Caco-2 (cell line): ENCODE results near the gene PLEKHH2. TPM values are rescaled to one million over a fixed set of nuclear protein-coding genes. Genes with fewer than 3 reads are reported as not detected.

Experiments used
- BruUV-seq: library from RNA; stranded (reverse); fragments of 400-500 nt; replicated peaks from 2 replicates; lab custom pipeline; 2021; lab: Mats Ljungman, UMichigan
- CTCF ChIA-PET: fragments of 300-600 bp; sonication (Branson Sonifier 250); formaldehyde crosslinking; loops from one replicate; lab custom pipeline; 2022; ENCODE audit warnings: antibody characterized with exemption; lab: Charles Lee
- POLR2A ChIA-PET: fragments of 300-600 bp; sonication (Branson Sonifier 250); formaldehyde crosslinking; loops from one replicate; lab custom pipeline; 2022; ENCODE audit warnings: antibody characterized with exemption; lab: Charles Lee
- DNase-seq, 2 experiments: peaks; one replicate each; pipeline versions ENCODE4 v3.0.0 to v3.0.0-alpha.2; 2020 to 2022
- H3K27me3 ChIP-seq: replicated peaks from 2 replicates; pipeline ENCODE4 v1.6.0; 2011; ENCODE audit warnings: low read length; ENCODE audit not compliant: control insufficient read depth, insufficient read depth
- H3K36me3 ChIP-seq: 2 replicates; pipeline ENCODE4 v1.5.1; 2011; ENCODE audit warnings: low read length; ENCODE audit not compliant: control insufficient read depth, insufficient read depth
- H3K4me1 ChIP-seq: fragments of 250-450 bp; sonication (Bioruptor Pico); 2 replicates; pipeline ENCODE4 v1.5.1; 2020; ENCODE audit warnings: mild to moderate bottlenecking
- H3K4me3 ChIP-seq: 2 replicates; pipeline ENCODE4 v1.5.1; 2011; ENCODE audit warnings: low read depth, mild to moderate bottlenecking, control low read depth, low read length
- H3K9me3 ChIP-seq: fragments of 250-450 bp; sonication (Bioruptor Pico); 2 replicates; pipeline ENCODE4 v1.5.1; 2020; ENCODE audit warnings: mild to moderate bottlenecking, moderate library complexity
- H3K27ac Mint-ChIP-seq: one replicate; pipeline ENCODE4 v1.8.0; 2022; ENCODE audit warnings: mixed read lengths; ENCODE audit not compliant: unreplicated experiment
- H3K27me3 Mint-ChIP-seq: one replicate; pipeline ENCODE4 v1.8.0; 2022; ENCODE audit warnings: mixed read lengths; ENCODE audit not compliant: insufficient read depth, unreplicated experiment
- H3K36me3 Mint-ChIP-seq: one replicate; pipeline ENCODE4 v1.8.0; 2022; ENCODE audit warnings: mild to moderate bottlenecking, mixed read lengths; ENCODE audit not compliant: insufficient read depth, unreplicated experiment
- H3K4me1 Mint-ChIP-seq: one replicate; pipeline ENCODE4 v1.8.0; 2022; ENCODE audit warnings: low read depth, mixed read lengths; ENCODE audit not compliant: unreplicated experiment
- H3K4me3 Mint-ChIP-seq: one replicate; pipeline ENCODE4 v1.8.0; 2022; ENCODE audit warnings: mild to moderate bottlenecking, moderate library complexity, mixed read lengths; ENCODE audit not compliant: unreplicated experiment
- H3K9me3 Mint-ChIP-seq: one replicate; pipeline ENCODE4 v1.8.0; 2022; ENCODE audit warnings: mixed read lengths; ENCODE audit not compliant: unreplicated experiment
- intact Hi-C: fragments of 100-400 bp; cut with micrococcal nuclease; formaldehyde crosslinking; loops from one replicate; pipeline ENCODE4 v1.10.0; 2022; ENCODE audit not compliant: unreplicated experiment
- total RNA-seq: library from RNA; stranded (reverse); gene quantifications from 2 replicates; pipeline ENCODE4 v1.2.3, GENCODE V29; 2022
- TF ChIP-seq, protein P1 (sequence below), 2 experiments: fragments of 200-600 bp in 1 of 2; IDR thresholded peaks; 1 replicate in 1 of 2; 2 replicates in 1 of 2; pipeline versions ENCODE4 v1.5.1 to v1.8.0; 2011 to 2022; ENCODE audit warnings: antibody characterized with exemption in 1 of 2, control low read depth in 1 of 2, inconsistent platforms in 1 of 2, low read depth in 1 of 2, low read length in 1 of 2, mild to moderate bottlenecking in 1 of 2, moderate library complexity in 1 of 2; ENCODE audit not compliant: insufficient read depth in 1 of 2, severe bottlenecking in 1 of 2, unreplicated experiment in 1 of 2

The PLEKHH2 gene
- total RNA-seq, 1 experiment from 2014 or later = 1.5 TPM

DNA sequence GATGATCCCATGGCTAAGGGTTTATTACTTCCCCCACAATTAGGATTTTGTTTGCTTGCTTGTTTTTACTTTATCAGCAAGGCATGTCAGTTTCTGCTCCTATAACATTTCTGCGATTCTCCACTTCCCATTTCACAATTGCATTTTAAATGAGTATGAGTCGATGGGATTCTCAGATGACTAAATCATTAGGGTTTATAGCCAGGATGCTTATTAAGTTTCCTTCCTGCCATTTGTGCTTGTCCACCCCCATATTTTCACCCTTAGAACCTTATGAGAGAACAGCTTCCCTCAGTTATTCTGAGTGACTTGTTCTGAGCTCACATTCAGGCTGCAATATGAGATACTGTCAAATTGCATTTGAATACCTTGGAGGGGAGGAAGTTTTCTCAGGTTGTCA is 77.1 kb downstream of the PLEKHH2 start:
- CTCF ChIA-PET = no interaction called here
- no peak overlapping the region for H3K4me3 Mint-ChIP-seq

DNA sequence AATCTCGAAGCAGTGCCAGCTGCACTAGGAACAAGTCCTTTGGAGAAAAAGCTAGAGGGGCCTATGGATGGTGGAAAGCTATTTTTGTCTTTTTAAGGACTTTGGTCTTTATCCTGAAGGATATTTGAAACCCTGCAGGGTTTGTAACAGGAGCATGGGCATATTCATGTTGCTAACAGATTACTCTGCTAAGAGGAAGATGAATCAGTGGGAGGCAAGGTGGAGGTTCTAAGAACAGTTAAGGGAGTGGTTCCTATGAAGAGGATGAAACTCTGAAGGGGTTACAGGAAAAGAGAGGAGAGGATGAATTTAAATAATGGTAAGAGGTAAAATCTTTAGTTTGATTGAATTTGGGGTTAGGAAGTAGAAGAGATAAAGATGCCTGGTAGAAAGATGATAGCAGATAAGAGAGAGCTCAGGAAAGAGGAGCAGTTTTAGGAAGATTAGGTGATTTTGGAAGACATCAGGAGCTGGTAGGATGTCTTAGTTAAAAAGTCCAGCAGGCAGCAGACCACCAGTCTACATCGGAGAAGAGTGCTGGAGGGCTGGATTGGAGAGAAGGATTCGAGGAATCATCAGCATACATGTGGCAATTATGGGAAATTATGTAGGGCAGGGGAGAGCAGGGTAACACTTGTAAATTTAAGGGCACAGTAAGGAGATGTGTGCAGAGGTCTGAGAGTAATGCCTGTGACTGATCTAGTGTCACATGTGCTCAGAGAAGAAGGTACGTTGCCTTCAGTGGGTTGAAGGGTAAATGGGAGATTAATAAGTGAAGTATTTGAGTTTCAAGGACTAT is 78.4 kb downstream of the PLEKHH2 start:
- Mint-ChIP-seq H3K4me1 (no peaks in the 10 kb centered on the region), H3K27ac (no peak overlapping the region), H3K27me3 (peaks cover 15% of the 10 kb centered on the region), H3K9me3 (no peaks in the 10 kb centered on the region), H3K4me3 (no peak overlapping the region), H3K36me3 (no peaks in the 10 kb centered on the region)
- ChIA-PET POLR2A (no interaction called here), CTCF (no interaction called here)
- BruUV-seq = no TSS peak
- Histone ChIP-seq H3K4me1 (no peaks in the 10 kb centered on the region), H3K36me3 (no peaks in the 10 kb centered on the region), H3K4me3 (no peak overlapping the region), H3K27me3 (no peaks in the 10 kb centered on the region), H3K9me3 (no peaks in the 10 kb centered on the region)
- TF ChIP-seq, protein P1, sequence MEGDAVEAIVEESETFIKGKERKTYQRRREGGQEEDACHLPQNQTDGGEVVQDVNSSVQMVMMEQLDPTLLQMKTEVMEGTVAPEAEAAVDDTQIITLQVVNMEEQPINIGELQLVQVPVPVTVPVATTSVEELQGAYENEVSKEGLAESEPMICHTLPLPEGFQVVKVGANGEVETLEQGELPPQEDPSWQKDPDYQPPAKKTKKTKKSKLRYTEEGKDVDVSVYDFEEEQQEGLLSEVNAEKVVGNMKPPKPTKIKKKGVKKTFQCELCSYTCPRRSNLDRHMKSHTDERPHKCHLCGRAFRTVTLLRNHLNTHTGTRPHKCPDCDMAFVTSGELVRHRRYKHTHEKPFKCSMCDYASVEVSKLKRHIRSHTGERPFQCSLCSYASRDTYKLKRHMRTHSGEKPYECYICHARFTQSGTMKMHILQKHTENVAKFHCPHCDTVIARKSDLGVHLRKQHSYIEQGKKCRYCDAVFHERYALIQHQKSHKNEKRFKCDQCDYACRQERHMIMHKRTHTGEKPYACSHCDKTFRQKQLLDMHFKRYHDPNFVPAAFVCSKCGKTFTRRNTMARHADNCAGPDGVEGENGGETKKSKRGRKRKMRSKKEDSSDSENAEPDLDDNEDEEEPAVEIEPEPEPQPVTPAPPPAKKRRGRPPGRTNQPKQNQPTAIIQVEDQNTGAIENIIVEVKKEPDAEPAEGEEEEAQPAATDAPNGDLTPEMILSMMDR (IDR thresholded peaks at IDR 0.05; ENCODE audit: insufficient read depth in 1 of 2, low read depth in 1 of 2, low read length in 1 of 2, severe bottlenecking in 1 of 2, unreplicated experiment in 1 of 2) = no peak
- no peak for DNase-seq
- intact Hi-C loops = no loop called here

More for the DNA sequence above, 77.1 kb downstream of the PLEKHH2 start:
- Histone ChIP-seq H3K4me3 (no peak overlapping the region), H3K4me1 (no peaks in the 10 kb centered on the region), H3K36me3 (no peaks in the 10 kb centered on the region), H3K9me3 (no peaks in the 10 kb centered on the region), H3K27me3 (no peaks in the 10 kb centered on the region)
- POLR2A ChIA-PET = no interaction called here
- no peak for DNase-seq
- Mint-ChIP-seq H3K4me1 (no peaks in the 10 kb centered on the region), H3K27me3 (peaks cover 15% of the 10 kb centered on the region), H3K36me3 (no peaks in the 10 kb centered on the region), H3K9me3 (no peaks in the 10 kb centered on the region), H3K27ac (no peak overlapping the region)
- intact Hi-C loops = no loop called here
- BruUV-seq = no TSS peak
- TF ChIP-seq, protein P1 (IDR thresholded peaks at IDR 0.05; ENCODE audit: insufficient read depth in 1 of 2, low read depth in 1 of 2, low read length in 1 of 2, severe bottlenecking in 1 of 2, unreplicated experiment in 1 of 2) = no peak

- no TSS peak for BruUV-seq
- ChIA-PET POLR2A (no interaction called here), CTCF (no interaction called here)
- H3K36me3 Mint-ChIP-seq = no peaks in the 10 kb centered on the region
- H3K27me3 Mint-ChIP-seq = peaks cover 13% of the 10 kb centered on the region
- H3K4me1 Mint-ChIP-seq = no peaks in the 10 kb centered on the region
- no peak for DNase-seq
- H3K27ac Mint-ChIP-seq = no peak overlapping the region
- TF ChIP-seq, protein P1 (IDR thresholded peaks at IDR 0.05; ENCODE audit: insufficient read depth in 1 of 2, low read depth in 1 of 2, low read length in 1 of 2, severe bottlenecking in 1 of 2, unreplicated experiment in 1 of 2) = no peak
- no peak overlapping the region for H3K4me3 Mint-ChIP-seq
- no peaks in the 10 kb centered on the region; the same call in 1 of the 2 replicates for H3K27me3 ChIP-seq
- H3K9me3 ChIP-seq = no peaks in the 10 kb centered on the region
- intact Hi-C loops = no loop called here
- H3K9me3 Mint-ChIP-seq = no peaks in the 10 kb centered on the region
- H3K36me3 ChIP-seq = no peaks in the 10 kb centered on the region
- no peak overlapping the region for H3K4me3 ChIP-seq
- no peaks in the 10 kb centered on the region for H3K4me1 ChIP-seq
Measured at GRCh38 chr2:43717322-43717721, 80.3 kb downstream of the PLEKHH2 start.
